Activated CD4-positive, alpha-beta T cell treated with anti-CD3 and anti-CD28 coated beads, Interleukin-10, Interleukin-2, amounts not matched to agents 100 ng/mL and 50 ng/mL, durations not matched to agents 16 hours and 8 hours (primary cell): ENCODE data around the gene TBCD.
A peak's percentile ranks its signal among the peaks of the same experiment; 100 is the strongest.

Experiments
- DNase-seq: peaks from one replicate; pipeline ENCODE4 v3.0.0-alpha.2; 2020

The TBCD gene

DNA sequence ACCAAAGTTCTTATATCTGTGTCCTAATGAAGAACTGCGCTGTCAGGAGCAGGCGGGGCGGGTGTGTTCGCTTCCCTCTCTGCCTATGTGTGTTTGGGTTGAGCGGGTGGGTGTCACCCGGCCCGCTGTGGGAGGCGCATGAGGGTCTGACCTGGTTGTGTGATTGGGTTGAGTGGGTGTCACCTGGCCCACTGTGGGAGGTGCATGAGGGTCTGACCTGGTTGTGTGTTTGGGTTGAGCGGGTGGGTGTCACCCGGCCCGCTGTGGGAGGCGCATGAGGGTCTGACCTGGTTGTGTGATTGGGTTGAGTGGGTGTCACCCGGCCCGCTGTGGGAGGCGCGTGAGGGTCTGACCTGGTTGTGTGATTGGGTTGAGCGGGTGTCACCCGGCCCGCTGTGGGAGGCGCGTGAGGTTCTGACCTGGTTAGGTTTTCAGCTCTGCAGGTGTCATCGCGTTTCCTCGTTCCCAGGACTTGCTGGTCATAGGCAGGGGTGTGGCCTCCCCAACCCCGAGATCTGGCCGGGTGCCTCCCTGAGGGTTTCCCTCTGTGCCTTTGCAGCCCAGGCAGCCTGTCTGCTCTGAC is 157.5 kb downstream of the TBCD start:
- DNase-seq: no peak

DNA sequence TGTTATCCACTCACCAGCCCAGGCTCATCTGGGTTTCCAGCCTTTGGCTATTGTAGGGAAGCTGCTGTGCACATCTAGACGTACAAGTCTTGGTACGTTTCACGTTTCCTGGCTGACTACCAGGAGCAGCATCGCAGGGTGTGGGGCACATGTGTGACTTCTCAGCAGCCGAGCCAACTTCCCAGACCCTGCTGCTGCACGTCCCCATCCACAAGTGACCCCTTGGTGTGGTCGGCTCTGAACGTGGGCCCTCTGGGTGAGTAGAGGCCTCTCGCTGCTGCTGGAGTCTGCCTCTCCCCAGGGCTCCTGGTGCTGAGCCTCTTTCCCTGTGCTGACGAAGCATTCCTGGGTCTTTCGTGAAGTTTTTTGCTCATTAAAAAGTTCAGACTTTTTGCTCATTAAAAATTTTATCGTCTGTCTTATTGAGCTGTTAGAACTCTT is 158.2 kb downstream of the TBCD start:
- no peak for DNase-seq

DNA sequence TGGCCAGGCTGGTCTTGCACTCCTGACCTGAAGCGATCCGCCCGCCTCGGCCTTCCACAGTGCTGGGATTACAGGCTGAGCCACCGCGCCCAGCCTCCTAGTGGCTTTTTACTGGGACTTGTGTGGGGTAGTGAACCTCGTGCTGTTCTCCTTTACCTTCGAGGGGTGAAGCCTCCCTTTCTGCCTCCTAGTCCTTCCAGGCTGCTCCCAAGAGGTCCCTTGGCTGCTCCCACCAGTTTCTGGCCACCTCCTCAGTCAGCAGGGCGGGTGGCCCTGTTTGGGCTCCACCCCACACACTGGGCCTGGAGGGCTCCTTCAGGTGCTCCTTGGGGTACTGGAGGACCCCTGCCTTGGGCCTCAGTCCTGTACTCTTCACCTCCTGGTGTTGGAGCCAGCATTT is 158.9 kb downstream of the TBCD start:
- no peak for DNase-seq

DNA sequence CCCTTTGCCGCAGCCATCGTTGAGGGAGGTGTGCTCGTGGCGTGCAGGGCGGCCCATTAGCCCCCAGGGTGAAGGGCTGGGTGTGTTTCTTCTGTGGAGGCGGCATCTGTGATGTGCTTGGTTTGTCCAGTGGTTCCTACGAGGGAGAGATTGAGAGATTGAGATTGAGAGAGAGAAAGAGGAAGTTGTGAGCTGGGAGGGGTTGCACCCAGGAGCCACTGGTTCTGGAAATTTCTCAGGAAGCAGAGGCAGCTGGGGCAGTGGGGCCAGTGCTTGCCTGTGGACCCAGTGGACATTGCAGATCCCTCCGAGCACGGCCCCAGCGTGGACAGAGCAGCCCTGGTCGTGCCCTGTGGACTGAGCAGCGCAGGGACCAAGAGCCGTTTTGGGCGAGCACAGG is 160.0 kb downstream of the TBCD start:
- DNase-seq: no peak

DNA sequence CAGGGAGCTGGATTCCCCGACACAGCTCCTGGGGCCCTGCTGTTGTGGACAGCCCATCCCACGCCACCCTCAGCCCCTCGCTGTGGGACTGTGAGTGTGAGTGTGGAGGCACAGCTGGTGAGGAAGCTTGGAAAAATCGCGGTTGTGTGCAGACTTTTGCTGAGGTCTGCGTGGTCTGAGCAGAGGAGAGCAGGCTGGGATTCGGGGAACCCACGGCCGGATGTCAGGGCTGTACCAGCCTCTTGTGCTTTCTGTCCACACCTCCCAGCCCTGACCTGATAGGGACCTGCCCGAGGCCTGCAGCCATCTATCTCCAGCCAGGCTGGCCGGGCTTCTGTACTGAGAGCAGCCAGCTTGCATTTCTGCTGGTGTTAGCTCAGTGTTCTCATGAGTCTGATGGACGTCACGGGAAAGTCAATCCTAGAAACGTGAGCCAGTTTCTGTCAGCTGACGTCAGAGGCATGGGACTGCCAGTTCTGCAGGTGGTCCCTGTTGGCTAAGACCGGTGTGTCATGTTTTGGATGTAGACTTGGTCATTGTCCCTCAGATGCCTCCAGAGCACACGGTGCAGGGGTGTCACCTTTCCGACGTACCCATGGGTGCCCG is 160.7 kb downstream of the TBCD start:
- DNase-seq: no peak

DNA sequence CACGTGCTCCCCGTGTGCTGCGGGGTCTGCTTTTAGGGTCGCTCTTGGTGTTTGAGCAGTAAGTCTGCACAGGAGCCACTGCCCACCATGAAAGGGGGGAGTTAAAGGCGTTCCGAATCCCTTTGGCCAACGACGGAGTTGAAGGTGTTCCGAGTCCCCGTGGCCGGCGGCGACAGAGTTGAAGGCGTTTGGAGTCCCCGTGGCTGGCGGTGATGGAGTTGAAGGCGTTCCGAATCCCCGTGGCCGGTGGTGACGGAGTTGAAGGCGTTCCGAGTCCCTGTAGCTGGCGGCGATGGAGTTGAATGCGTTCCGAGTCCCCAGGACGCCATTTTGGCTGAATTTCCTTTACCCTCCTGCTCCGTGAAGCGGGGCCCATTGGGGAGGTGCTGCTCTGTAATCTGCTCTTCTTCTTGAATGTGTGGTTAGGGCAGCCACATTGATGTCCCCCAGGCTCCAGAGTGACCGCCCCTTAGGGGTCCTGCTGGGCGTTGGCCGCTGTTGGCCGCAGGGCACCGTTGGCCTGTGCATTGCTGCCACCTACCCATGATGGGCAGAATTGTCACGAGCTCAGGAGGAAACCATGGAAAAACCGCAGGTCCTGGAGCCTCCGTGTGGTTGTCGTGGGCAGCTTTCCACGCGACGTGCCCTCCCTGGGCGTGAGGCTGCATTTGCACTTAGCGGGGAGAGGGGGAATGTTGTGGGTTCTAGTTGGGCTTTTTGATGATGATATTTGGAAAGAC is 161.6 kb downstream of the TBCD start:
- no peak for DNase-seq

DNA sequence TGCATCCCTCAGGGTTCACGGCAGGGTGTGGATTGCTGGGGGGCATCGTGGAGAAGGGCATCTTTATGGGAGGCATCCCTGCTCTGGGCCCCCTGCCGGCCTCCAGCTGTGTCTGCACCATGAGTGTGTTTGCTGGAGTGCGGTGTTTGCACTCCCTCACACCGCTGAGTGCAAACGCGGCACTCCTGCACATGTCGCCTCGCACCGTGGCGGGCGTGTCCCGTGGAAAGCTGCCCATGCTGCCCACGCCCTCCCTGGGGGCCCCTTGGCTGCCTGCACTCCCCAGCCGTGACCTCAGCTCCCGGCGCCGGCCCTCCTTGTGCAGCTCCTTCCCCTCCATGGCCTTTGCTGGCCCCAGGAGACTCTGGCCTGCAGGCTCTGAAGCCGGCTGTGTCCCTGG is 162.5 kb downstream of the TBCD start:
- DNase-seq: no peak

DNA sequence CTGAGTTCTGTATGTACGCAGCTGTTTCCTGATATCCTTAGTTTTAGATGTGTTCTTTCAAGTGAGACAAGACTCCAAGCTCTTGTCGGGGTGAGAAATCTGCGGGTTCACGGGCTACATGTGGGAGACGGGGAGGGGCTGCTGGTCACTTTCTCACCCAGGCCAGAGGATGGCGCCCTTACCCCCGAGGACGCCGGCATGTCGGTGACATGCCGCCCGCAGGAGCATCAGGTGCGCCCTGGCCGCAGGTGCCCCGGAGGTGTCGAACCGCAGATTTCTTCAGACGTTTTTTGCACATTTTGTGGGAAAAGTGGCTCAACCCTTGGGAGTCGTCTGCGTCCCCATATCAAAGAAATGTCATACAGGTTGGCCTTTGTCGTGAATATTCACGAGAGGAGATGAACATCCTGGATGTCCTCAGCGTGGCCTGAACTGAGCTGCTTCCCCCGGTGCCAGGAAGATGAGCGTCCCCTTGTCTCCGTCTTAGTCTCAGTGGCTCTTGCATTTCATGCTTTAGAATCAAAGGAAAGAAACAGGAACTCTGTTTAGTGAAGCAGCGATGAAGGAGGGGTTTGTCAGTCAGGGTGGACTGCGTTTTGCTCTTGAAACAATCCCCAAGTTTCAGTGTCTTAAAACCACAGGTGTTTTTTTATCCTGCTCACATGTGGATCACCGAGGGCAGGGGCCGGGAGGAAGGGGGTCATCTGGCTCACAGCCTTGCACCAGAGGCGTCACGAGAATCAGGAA is 163.3 kb downstream of the TBCD start:
- DNase-seq: no peak

DNA sequence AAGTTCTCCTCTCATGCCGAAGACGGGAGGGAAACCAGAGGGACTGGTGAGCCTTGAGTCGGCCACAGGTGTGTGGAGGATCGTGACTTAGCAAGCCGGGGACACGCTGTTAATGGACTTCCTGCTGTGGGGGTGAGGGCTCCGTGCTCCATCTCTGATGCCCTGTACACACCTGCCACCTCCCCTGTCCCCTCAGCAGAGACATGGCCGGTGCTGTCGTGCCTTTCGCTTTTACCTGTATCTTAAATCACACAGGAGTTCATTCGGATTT is 163.8 kb downstream of the TBCD start:
- DNase-seq: no peak

DNA sequence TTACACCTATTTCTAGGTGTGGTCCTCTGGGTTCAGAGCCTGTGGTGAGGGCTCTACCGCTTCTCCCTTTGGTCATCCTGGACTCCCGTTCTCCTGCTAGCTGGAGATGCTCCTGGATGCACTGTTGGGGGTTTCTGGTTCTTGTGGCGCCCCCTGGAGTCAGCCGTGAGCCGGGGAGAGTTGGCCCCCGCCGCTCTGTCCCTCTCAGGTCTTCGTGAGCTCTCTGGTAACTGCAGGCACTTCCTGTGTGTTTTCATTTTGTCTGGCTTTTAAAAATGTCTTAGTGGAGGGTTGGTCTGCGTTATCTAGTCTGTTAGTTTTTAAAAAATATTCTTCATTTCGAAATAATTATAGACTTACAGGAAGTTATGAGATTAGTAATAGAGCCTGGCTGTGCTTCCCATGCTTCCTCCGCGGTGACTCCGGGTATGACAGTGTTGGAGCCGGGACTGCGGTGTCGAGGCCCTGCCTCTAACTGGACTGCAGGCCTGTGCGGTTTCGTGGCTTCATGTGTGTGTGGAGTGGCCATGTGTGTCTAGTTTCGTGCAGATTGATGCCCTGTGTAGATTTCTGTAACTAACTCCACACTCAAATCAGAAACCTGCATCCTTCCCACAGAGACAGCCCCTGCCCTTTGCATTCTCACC is 166.0 kb downstream of the TBCD start:
- DNase-seq: peak; percentile 16

DNA sequence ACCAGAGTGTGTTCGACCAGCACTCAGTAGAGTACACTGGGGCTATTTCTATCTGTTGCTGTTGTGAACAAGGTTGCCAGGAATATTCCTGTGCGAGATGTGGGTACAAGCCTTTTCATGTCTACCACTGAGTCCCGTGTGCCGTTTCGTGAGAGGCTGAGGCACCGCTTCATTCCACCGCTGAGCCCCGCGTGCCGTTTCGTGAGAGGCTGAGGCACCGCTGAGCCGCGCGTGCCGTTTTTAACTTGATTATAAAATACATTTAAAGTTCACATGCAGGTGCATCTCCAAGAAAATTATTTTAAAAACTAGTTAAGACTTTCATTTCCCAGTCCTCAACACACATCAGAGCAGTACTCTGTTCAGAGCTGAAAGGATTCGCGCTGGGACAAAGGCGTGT is 166.6 kb downstream of the TBCD start:
- DNase-seq: no peak

DNA sequence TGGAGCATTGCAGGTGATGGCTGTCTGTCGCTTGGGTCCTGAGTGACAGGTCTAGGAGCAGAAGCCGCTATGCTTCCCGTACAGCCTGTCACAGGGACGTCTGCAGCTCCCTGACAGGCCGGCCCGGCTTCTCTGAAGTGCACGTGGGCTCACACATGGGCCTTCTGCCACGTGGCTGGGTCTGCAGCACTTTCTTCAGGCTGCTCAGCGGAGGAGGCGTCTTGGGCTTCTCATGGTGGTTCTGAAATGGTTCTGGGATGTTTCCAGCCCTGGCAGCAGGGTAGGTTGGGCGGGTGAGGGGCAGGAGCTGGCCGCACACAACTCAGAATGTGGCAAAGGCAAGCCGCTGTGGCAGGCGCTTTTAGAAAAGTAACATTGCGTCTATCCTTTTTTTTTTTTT is 168.3 kb downstream of the TBCD start:
- DNase-seq: no peak

DNA sequence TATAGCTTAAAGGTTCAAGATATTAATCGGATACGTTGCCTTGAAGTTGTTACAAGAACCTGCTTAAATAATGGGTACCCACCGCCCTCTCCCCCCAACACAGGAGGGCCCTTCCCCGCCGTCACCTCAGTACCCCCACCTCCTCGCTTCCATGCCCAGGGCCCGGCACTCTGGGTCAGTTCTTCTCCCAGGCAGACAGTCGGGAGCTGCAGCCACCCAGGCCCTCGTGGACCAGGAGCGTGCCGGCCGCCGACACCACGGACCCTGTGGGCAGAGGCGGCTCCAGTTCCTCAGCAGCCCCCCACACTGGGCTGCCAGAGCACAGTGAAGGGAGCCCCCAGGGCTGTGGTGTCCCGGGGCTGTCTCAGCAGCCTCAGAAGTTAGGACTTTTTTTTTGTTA is 168.8 kb downstream of the TBCD start:
- DNase-seq: no peak

DNA sequence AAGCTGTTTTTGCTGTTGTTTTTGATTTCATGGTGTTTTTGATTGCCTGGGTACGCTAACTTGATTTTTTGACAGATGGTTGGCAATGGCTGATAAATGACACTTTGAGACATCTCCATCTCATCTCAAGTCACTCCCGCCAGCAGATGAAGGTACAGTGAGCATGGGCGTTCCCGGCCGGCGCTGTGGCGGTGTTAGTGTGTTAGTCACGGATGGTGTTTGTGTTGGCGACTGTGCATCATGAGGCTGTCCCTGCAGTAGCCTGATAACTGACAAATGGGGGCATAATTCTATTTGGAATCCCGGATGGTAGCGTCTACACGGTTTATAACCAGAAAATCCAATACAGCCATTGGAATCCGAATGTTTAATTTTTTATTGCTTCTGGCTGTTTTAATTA is 169.6 kb downstream of the TBCD start:
- DNase-seq: no peak

DNA sequence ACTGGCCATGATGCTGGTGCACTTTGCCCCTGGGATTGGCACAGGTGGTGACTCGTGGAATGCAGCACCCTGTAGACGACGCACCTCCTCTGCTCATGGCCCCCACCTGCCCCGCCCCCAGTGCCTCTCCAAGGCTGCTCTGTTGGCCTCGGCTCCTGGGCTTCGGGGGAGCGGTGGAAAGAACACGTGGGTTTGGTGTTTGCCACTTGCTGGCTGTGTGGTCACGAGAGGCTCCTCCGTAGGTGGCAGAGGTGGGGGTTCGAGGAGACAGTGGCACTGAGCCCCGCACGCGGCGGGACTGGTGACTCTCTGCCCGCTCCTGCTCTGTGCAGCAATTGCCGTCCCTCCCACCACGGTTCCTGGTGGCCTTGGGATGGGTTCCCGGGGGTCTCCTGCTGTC is 170.8 kb downstream of the TBCD start:
- DNase-seq: peak; percentile 8

DNA sequence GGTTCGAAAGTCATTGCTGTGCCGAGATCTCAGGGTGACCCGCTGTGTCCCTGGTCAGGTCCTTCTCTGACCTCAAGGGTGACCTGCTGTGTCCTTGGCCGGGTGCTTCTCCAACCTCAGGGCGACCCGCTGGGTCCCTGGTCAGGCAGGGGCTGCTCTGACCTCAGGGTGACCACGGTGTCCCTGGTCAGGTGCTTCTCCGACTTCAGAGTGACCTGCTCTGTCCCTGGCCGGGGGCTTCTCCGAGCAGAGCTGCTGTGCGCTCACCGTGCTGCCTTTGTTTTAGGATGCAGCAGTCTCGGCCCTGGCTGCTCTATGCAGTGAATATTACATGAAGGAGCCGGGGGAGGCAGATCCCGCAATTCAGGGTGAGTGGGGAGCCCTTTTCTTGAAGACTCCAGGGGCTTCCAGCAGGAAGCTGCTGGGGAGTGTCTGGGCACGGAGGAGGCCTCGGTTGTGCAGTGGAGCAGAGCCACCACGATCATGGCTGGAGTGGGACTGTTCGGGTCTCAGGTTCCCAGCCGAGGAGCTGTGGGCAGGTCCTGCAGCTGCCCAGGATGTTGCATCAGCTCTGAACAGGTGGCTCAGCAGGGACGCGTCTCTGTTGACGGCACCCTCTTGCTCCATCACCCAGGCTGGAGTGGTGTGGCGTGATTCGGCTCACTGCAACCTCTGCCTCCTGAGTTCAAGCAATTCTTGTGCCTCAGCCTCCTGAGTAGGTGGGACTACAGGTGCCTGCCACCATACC is 171.7 kb downstream of the TBCD start:
- DNase-seq: no peak

DNA sequence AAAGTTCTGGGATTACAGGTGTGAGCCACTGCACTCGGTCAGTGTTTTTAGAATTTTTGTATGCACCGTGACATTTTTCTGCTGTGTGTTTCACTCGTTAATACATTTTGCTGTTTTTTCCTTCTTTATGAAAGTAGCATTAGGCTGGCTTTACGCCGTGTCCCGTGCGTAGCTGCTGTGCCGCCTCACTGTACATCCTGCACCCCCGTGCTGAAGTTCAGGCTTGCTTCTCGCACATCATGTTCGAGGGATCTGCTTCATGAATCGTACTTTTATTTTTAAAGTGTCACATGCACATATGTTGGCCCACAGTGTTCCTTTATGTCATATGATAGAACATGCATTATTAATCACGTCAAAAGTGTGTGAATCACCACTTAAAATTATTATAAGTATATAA is 172.3 kb downstream of the TBCD start:
- DNase-seq: no peak

DNA sequence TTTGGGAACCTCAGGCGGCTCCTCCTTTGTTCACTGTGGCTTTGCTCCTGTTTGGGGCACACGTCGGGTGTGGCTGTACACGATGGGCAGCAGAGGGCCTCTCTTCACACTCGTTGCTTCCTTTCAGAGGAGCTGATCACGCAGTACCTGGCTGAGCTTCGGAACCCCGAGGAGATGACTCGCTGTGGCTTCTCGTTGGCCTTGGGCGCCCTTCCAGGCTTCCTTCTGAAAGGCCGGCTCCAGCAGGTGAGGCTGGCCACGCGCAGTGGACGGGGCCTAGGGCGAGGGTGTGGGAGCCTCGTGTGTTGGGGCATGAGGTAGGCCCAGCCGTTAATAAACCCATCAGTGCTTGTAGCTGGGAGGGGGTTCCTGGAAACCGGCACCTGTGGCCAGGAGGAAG is 172.9 kb downstream of the TBCD start:
- DNase-seq: no peak

DNA sequence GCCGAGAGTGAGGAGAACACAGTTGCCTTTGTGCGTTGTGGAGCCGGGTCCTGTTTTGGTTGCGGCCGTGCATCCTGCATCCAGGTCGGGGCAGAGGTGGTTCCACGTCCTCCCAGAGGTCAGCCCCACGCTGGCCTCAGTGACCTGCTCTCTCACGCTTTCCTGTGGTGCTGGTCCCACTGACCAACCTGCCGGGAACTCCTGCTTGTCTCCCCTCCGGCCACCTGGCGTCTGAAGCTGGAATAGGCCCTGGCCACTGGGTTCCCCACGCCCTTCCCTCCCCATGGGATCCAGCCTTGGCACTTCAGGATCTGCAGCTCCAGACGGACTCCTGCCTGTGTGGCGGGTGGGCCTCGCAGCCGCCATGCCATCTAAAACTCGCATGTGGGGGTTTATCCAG is 173.5 kb downstream of the TBCD start:
- no peak for DNase-seq

DNA sequence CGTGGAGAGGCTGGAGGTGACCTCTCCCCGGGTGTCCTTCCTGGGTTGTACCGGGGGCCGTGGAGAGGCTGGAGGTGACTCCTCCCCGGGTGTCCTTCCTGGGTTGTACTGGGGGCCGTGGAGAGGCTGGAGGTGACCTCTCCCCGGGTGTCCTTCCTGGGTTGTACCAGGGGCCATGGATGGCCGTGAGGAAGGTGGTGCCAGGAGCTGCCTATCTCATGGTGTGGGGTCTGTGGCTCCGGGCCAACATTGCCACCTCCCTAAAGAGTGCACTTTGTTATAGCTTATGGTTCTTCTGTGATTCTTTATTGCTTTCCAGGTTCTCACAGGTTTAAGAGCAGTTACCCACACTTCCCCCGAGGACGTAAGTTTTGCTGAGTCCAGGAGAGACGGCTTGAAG is 174.2 kb downstream of the TBCD start:
- DNase-seq: no peak

DNA sequence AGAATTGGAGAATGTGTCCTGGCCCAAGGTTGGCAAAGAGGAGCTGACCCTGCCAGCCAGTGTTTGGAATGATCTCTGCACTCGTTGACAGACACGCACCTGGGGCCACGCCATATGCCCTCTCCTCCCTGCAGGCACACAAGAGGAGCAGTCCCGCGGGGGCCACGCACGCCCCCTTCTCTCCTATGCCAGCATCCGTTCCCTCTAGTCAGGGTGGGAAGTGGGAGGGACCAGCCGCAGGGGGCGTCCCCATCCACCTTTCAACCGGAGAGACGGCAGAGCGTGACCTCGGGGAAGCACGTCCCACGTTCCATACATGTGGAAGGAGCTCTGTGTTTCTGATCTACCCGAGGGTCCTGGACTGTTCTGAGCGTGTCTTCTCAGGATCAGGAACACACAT is 174.9 kb downstream of the TBCD start:
- DNase-seq: no peak

DNA sequence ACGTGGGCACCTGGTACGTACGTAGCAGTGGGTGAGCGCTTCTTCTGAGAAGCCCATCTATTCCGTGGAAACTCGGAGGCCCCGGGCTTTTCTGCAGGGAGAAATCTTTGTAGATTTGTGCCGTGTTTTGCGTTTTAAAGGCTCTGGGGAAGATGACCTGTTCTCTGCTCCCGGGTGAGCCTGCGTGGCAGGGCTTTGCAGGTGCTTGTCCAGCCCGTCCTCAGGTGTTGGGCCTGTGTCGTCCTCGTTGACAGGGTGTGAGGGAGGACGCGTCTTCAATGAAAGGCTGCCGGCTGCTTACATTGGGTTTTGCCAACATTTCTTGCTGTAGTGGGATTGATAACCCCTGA is 175.4 kb downstream of the TBCD start:
- DNase-seq: no peak
